Ovary (tissue), 3 donors: ENCODE data around the gene KIF26A.

Experiments used
- POLR2A ChIP-seq: fragments of 450-650 bp; IDR thresholded peaks from one replicate; pipeline ENCODE4 v1.6.1; 2017; ENCODE audit warnings: antibody characterized with exemption, mild to moderate bottlenecking, moderate library complexity
- TF ChIP-seq, protein P1 (sequence below), 3 donors: fragments of 450-650 bp in 2 of 3; fragments of 200-600 bp in 1 of 3; IDR thresholded peaks; one replicate each; pipeline versions ENCODE4 v1.5.1 to v1.8.0; 2016 to 2022; ENCODE audit warnings: antibody characterized with exemption in 3 of 3, mild to moderate bottlenecking in 1 of 3
- donor health status: DM: no; HTN: no; CAD: no.

DNA sequence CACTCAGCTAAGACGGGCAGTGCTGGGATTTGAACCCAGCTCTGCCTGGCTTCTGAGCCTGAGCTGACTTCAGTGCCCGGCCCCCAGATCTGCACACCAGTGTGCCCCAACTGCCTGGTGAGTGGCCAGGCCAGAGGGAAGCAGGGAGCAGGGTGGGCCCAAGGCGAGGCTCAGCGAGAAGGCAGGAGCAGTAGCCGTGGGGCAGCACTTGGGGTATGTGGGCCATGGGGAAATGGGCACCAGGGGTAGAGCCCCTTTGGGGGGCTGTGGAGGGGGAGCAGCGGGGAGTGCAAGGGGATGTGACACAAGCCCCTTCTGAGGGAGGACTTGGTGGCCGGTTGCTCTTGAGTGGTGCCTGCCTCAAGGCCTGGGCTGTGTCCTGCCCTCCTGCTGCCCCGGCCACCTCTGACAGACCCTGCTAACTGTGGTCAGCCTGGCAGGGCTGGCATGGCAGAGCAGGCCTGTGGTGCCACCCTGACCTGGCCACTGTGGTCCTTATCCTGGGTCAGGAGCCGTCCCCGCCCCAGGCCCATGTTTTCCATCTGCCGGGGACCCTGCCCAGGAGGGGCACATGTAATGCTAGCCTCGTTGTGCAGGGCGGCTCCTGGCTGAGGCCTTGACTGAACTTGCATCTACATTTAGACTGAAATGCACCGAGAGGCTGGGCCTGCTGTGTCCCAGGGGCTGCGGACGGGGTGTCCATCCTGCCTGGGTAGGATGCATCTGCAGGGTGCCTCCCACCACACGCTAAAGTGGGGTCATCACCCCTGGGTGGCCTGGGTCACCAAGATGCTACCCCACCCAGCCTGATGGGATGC is 90.5 kb downstream of the KIF26A start:
- TF ChIP-seq, protein P1, sequence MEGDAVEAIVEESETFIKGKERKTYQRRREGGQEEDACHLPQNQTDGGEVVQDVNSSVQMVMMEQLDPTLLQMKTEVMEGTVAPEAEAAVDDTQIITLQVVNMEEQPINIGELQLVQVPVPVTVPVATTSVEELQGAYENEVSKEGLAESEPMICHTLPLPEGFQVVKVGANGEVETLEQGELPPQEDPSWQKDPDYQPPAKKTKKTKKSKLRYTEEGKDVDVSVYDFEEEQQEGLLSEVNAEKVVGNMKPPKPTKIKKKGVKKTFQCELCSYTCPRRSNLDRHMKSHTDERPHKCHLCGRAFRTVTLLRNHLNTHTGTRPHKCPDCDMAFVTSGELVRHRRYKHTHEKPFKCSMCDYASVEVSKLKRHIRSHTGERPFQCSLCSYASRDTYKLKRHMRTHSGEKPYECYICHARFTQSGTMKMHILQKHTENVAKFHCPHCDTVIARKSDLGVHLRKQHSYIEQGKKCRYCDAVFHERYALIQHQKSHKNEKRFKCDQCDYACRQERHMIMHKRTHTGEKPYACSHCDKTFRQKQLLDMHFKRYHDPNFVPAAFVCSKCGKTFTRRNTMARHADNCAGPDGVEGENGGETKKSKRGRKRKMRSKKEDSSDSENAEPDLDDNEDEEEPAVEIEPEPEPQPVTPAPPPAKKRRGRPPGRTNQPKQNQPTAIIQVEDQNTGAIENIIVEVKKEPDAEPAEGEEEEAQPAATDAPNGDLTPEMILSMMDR (IDR thresholded peaks at IDR 0.05): no peak
- TF ChIP-seq POLR2A: no peak
